Spleen (tissue), 11 donors: ENCODE data around the gene ZNF639. TPM values are rescaled to one million over a fixed set of nuclear protein-coding genes. Genes with fewer than 3 reads are reported as not detected.
A peak's percentile ranks its signal among the peaks of the same experiment; 100 is the strongest.

Source experiments
- DNase-seq: peaks from one replicate; pipeline ENCODE4 v3.0.0-alpha.2; 2020
- H3K27ac ChIP-seq, 8 donors: fragments of 200-600 bp; sonication (generic) in 7 of 8; 1 replicate in 4 of 8; 2 replicates in 4 of 8; pipeline versions ENCODE4 v1.5.0 to v1.8.0; 2016 to 2021; ENCODE audit warnings: inconsistent platforms in 4 of 8, mild to moderate bottlenecking in 4 of 8, moderate library complexity in 1 of 8
- H3K27me3 ChIP-seq, 7 donors: fragments of 200-600 bp; sonication (generic) in 6 of 7; replicated peaks in 1 of 7; 1 replicate in 4 of 7; 2 replicates in 3 of 7; pipeline versions ENCODE4 v1.5.0 to v1.8.0; 2016 to 2021; ENCODE audit warnings: inconsistent platforms in 3 of 7, mild to moderate bottlenecking in 1 of 7
- H3K36me3 ChIP-seq, 6 donors: fragments of 200-600 bp; sonication (generic) in 5 of 6; 1 replicate in 4 of 6; 2 replicates in 2 of 6; pipeline versions ENCODE4 v1.5.0 to v1.8.0; 2016 to 2021; ENCODE audit warnings: inconsistent platforms in 2 of 6
- H3K4me1 ChIP-seq, 6 donors: fragments of 200-600 bp; sonication (generic) in 5 of 6; 1 replicate in 3 of 6; 2 replicates in 3 of 6; pipeline versions ENCODE4 v1.5.0 to v1.8.0; 2016 to 2021; ENCODE audit warnings: inconsistent platforms in 3 of 6
- H3K4me3 ChIP-seq, 8 donors: fragments of 200-600 bp; sonication (generic) in 7 of 8; 1 replicate in 4 of 8; 2 replicates in 4 of 8; pipeline versions ENCODE4 v1.5.0 to v1.8.0; 2016 to 2021; ENCODE audit warnings: inconsistent platforms in 4 of 8, mild to moderate bottlenecking in 4 of 8, moderate library complexity in 2 of 8
- H3K9me3 ChIP-seq, 8 donors: fragments of 200-600 bp; sonication (generic) in 7 of 8; 1 replicate in 4 of 8; 2 replicates in 4 of 8; pipeline versions ENCODE4 v1.5.0 to v1.8.0; 2016 to 2021; ENCODE audit warnings: inconsistent platforms in 4 of 8
- POLR2A ChIP-seq, 3 donors: fragments of 450-650 bp; IDR thresholded peaks; one replicate each; pipeline ENCODE4 v1.5.1; 2017; ENCODE audit warnings: antibody characterized with exemption in 3 of 3, mild to moderate bottlenecking in 1 of 3
- POLR2AphosphoS5 ChIP-seq, 3 donors: sonication (generic); formaldehyde crosslinking; IDR thresholded peaks; one replicate each; pipeline ENCODE4 v1.5.1; 2017; ENCODE audit warnings: antibody characterized with exemption in 3 of 3
- WGBS, 5 donors: extraction: QIAGEN DNeasy Blood & Tissue Kit in 3 of 5; methylation state at CpG; one replicate each; pipeline versions ENCODE4 v1.1.5 to v1.1.7; 2013 to 2018; 5-methylcytosine and 5-hydroxymethylcytosine counted together
- intact Hi-C: fragments of 100-400 bp; cut with DNase I; formaldehyde crosslinking; loops from one replicate; pipeline ENCODE4 v1.15.0; 2023; ENCODE audit warnings: low total_unique reads
- polyA plus RNA-seq, 3 donors: library from polyadenylated mRNA; stranded (reverse); fragments of 200-250 nt; gene quantifications; one replicate each; pipeline ENCODE4 v1.2.1, GENCODE V29; 2013
- total RNA-seq, 7 donors: library from RNA; depleted of rRNA in 3 of 7; stranded (reverse); fragments of >200 nt in 3 of 7; fragmentation: NEBNext Ultra II Directional in 4 of 7; extraction: Animal tissue kit (Norgen Biotek cat#: 25700) in 4 of 7; gene quantifications; one replicate each; pipeline versions ENCODE4 v1.1.0 to v1.2.1, GENCODE V29; 2016 to 2021
- TF ChIP-seq, protein P1 (sequence below), 11 experiments: fragments of 200-600 bp in 7 of 11; fragments of 450-650 bp in 4 of 11; sonication (generic) in 4 of 11; IDR thresholded peaks in 8 of 11; conservative IDR thresholded peaks in 3 of 11; 1 replicate in 7 of 11; 2 replicates in 4 of 11; pipeline versions ENCODE4 v1.4.0 to v1.8.0; 2016 to 2021; ENCODE audit warnings: antibody characterized with exemption in 11 of 11, inconsistent platforms in 4 of 11, mild to moderate bottlenecking in 1 of 11
- donor health status: healthy with polysubstance abuse.
- donor health status: DM: no; HTN: no; CAD: no; lungs with moderate emphysema.
- donor health status: DM: no; HTN: no; CAD: no.
- donor health status: Bipolar disorder and iron deficiency.
- donor health status: healthy.
- donor health status: DM: no; HTN: no; CAD: no.
- donor health status: DM: yes; HTN: yes; CAD: no.

ZNF639 gene
- total and polyA plus RNA-seq, 10 donors: 18.6 to 68.2 (median 29.8) TPM

DNA sequence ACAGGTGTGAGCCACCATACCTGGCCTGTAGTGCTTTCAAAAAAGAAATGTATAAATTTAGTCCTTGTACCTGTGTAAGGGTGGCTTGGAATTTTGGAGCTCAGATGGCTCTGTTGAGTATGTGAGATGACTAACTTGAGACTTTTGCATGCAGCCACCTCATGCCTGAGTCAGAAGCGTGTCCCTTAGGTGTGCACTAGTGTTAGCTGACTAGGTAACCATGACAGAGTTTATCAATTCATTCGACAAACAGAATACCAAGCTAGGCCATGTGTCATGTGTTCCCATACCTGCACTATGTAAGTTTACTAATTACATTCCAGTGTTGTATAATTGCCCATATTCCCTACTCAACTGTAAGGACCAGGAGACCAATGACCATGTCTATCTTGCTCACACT is 4.0 kb upstream of the ZNF639 start:
- intact Hi-C loops: loop anchor here (5.0 kb wide), 2 partner anchors 172 to 302 kb away; partner anchors contain the start of gene PIK3CA
- H3K27me3 ChIP-seq: no peaks in the 10 kb centered on the region
- H3K9me3 ChIP-seq: no peaks in the 10 kb centered on the region
- H3K36me3 ChIP-seq: no peaks in the 10 kb centered on the region
- TF ChIP-seq, protein P1, sequence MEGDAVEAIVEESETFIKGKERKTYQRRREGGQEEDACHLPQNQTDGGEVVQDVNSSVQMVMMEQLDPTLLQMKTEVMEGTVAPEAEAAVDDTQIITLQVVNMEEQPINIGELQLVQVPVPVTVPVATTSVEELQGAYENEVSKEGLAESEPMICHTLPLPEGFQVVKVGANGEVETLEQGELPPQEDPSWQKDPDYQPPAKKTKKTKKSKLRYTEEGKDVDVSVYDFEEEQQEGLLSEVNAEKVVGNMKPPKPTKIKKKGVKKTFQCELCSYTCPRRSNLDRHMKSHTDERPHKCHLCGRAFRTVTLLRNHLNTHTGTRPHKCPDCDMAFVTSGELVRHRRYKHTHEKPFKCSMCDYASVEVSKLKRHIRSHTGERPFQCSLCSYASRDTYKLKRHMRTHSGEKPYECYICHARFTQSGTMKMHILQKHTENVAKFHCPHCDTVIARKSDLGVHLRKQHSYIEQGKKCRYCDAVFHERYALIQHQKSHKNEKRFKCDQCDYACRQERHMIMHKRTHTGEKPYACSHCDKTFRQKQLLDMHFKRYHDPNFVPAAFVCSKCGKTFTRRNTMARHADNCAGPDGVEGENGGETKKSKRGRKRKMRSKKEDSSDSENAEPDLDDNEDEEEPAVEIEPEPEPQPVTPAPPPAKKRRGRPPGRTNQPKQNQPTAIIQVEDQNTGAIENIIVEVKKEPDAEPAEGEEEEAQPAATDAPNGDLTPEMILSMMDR (IDR thresholded peaks at IDR 0.05 in 8 of 11, conservative IDR thresholded peaks at IDR 0.05 in 3 of 11): no peak
- TF ChIP-seq POLR2AphosphoS5 (IDR thresholded peaks at IDR 0.05): no peak
- no peak for TF ChIP-seq POLR2A (IDR thresholded peaks at IDR 0.05)
- 90 to 97% (median 92%) methylated on average over 2 of the region's 2 CpGs for WGBS, 5 donors
- peaks cover 4 to 39% (median 18%) of the 10 kb centered on the region in 6 donors for H3K4me1 ChIP-seq
- H3K27ac ChIP-seq: no peak overlapping the region
- H3K4me3 ChIP-seq: no peak overlapping the region
- no peak for DNase-seq

DNA sequence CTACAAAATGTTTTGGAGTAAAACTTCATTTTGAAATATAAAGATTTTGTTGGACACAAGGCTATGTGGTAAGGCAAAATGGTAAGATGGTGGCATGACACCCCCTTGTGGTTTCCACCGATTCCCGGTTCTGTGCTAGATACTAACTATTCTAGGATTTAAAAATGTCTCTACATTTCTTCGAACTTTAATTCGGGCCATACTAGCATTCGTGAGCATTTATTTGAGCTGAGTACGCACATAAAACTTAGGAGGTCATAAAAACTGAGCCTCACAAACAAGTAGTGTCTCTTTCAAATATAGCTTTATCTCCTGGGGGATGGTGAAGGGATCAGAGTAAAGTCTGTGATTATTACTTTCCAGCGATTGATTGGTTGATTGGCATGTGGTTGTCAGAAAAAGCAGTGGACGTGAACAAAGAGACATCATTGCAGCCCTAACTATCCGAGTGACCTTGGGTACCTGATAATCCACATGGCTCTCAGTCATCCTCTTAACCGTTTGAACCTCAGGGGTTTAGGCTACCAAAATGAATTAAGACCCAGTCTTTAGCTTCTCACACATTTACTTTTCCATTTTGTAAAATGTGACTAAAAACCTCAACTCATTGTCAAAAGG is 1.1 kb upstream of the ZNF639 start:
- DNase-seq: no peak
- H3K4me3 ChIP-seq: peak overlapping the region in 7 of 8 donors; percentile 14 to 89 (median 87)
- 33 to 43% (median 36%) methylated on average over 10 of the region's 10 CpGs for WGBS, 5 donors
- H3K4me1 ChIP-seq: peaks cover 10 to 55% (median 41%) of the 10 kb centered on the region in 6 donors
- peaks cover 0 to 18% (median 4%) of the 10 kb centered on the region in 6 donors for H3K36me3 ChIP-seq
- no peaks in the 10 kb centered on the region for H3K27me3 ChIP-seq
- H3K9me3 ChIP-seq: no peaks in the 10 kb centered on the region
- TF ChIP-seq, protein P1 (IDR thresholded peaks at IDR 0.05 in 8 of 11, conservative IDR thresholded peaks at IDR 0.05 in 3 of 11): peak in 9 of 11 experiments; percentile 35 to 58 (median 49)
- no peak for TF ChIP-seq POLR2A (IDR thresholded peaks at IDR 0.05)
- peak overlapping the region in 7 of 8 donors; percentile 95 to 98 (median 96) for H3K27ac ChIP-seq
- intact Hi-C loops: no loop called here

DNA sequence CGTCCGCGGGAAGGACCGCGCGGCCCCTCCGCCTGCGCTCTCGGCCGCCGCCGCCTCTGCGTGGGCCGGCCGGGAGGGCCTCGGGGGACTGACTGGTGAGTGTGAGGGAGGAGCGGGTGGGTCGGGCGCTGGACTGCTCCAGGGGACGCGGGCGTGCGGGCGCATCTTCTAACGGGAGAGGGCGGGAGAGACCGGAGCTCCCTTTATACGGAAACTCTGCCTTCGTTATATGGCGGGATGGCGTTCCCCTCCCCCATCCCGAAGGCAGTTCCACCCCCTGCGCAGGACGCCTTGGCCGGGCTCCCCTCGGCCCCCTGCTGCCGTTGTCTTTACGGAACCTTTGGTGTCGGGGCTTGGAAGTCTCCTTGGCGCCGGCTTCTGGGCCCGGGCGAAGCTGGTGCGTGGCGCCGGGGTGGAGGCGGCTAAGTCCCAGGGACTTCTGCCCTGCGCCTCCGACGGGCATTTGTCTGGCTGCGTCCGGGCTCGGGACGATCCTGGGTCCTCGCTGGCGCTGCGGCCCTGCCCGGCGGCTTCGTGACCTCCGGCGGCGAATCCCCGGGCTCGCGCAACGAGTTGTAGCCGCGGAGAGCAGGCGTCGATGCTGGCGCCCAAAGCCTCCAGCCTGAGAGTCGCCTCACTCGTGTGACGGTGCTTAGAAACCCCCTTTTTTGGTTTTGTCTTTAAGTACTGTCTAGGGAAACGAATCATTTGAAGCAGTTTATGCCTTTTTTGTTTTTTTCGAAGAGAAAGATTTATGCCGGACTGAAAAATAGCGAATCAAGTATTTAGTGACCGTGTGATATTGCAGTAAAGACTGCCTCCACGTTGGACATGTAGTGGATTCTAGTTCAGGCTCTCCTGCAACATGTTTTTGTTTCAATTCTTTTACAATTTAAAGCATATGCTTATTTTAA is 623 bp downstream of the ZNF639 start:
- peak; percentile 92 for DNase-seq
- Histone ChIP-seq H3K4me1 (peaks cover 10 to 65% (median 45%) of the 10 kb centered on the region in 6 donors), H3K27ac (peak overlapping the region; percentile 79 to 98 (median 96)), H3K9me3 (no peaks in the 10 kb centered on the region), H3K27me3 (no peaks in the 10 kb centered on the region), H3K4me3 (peak overlapping the region; percentile 58 to 89 (median 86)), H3K36me3 (peaks cover 0 to 35% (median 9%) of the 10 kb centered on the region in 6 donors)
- TF ChIP-seq POLR2A (IDR thresholded peaks at IDR 0.05) (no peak), POLR2AphosphoS5 (IDR thresholded peaks at IDR 0.05) (peak in 2 of 3 donors; percentile 53 to 79)
- TF ChIP-seq, protein P1 (IDR thresholded peaks at IDR 0.05 in 8 of 11, conservative IDR thresholded peaks at IDR 0.05 in 3 of 11): peak in 1 of 11 experiments; percentile 5
- intact Hi-C loops: no loop called here
- whole genome bisulfite sequencing, 5 donors: 0 to 1% (median 0%) methylated on average over 54 to 81 of the region's 81 CpGs
